NCI-H128 (cell line): ENCODE data around the gene HBM.
"Not testable (repeated sequence)": the region's sequence is repeated elsewhere in the genome, so short reads cannot be mapped to it uniquely, and the experiment has no call there.

Source experiments
- DNase-seq: peaks from one replicate; lab custom pipeline; 2025; ENCODE audit not compliant: unreplicated experiment; lab: John Stamatoyannopoulos, UW

Gene HBM

DNA sequence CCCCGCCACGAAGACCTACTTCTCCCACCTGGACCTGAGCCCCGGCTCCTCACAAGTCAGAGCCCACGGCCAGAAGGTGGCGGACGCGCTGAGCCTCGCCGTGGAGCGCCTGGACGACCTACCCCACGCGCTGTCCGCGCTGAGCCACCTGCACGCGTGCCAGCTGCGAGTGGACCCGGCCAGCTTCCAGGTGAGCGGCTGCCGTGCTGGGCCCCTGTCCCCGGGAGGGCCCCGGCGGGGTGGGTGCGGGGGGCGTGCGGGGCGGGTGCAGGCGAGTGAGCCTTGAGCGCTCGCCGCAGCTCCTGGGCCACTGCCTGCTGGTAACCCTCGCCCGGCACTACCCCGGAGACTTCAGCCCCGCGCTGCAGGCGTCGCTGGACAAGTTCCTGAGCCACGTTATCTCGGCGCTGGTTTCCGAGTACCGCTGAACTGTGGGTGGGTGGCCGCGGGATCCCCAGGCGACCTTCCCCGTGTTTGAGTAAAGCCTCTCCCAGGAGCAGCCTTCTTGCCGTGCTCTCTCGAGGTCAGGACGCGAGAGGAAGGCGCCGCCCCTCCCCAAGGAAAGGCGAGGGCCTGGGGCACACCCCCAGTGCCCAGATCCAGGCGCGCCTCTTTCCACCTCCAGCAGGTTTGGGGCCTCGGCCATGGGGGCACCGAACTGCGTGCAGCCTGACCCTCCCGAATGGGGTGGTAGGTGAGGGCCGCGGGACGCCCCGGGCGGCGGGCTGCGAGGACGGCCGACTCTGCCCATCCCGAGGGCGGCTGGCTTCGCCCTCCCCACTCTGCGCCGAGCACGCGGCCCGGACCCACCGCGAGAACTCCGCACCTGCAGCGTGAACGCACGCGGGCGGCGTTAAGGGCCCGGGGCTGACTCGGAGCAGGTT is 15.1 kb downstream of the HBM start:
- peak; percentile 39 for DNase-seq

DNA sequence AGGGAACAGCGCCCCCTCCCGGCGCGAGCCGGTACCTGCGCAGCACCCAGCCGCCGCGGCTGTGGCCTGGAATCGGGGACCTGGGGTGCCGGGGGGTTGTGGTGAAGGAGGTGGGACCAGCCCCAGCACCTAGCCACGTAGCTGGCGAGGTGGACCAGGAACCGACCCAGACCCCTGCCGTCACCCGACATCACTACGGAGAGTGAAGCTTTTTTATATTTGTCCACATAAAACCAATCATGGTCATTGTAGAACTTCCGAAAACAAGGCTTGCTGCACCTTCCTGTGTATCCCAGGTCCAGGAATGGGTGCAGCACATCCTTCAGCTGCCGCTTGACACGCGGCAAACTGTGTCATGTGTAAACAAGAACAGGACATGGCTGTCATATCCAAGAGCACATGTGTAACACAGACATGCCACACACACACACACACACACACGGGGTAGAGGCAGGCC is 15.8 kb downstream of the HBM start:
- no peak for DNase-seq

- no peak for DNase-seq
These were observed 17.2 kb downstream of the HBM start for GRCh38 chr16:183005-183404.

- DNase-seq, result no peak
These were observed 19.4 kb downstream of the HBM start for GRCh38 chr16:185213-185612.

DNA sequence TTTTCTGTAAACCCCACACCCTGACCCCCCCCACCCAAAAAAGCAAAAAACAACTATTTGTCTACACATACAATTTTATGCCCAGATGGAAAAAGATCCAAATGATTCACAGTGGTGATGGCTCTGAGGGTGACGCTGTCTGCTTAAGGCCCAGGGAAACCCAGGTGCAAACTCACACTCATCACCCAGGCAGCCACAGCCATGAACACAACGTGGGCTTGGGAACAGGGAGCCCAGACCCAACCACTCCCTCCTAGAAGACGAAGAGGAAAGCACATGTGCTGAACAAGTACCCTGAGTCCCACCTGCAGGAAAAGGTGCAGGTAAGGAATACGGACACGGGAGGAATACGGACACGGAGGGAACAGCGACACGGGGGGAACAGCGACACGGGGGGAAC is 19.9 kb downstream of the HBM start:
- no peak for DNase-seq

DNA sequence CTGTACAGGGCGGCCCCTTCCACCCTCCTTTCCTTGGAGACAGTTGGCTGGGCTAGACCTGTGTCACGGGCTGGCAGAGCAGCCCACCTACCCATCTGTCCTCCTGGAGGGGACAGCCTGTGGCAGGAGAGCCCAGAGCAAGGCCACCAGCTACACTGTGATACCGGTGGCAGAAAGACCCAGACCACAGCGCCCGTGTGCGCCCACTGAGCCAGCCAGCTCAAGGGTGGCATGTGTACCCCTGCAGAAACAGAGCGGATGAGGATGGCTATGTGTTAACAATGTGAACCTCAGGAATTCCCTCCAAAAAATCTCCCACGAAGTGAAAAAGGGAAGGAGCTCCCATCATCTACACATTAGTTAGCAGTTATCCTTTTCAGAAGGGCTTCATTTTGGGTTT is 21.6 kb downstream of the HBM start:
- no peak for DNase-seq

- DNase-seq, result no peak
These were observed 22.9 kb downstream of the HBM start for GRCh38 chr16:188674-189073.

GRCh38 chr16:189604-190186 is 23.9 kb downstream of the HBM start:
- no peak for DNase-seq

DNA sequence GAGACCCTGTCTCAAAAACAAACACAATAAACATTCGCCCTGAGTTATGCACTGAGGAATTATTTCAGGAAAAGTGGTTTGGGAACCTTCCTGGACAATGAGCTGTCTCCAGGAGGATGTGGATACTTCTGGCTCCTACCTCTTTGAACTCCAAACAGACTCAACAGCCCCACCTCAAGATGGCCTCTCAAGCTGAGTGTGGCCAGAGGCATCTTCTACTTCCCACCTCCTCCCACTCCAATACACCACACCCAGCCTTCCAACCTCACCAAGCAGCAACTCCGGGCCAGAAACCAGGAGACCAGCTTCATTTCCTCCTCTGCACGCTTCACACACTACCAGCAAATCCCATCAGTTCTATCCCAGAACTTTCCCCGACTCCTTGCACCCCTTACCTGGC is 26.1 kb downstream of the HBM start:
- DNase-seq, result no peak

DNA sequence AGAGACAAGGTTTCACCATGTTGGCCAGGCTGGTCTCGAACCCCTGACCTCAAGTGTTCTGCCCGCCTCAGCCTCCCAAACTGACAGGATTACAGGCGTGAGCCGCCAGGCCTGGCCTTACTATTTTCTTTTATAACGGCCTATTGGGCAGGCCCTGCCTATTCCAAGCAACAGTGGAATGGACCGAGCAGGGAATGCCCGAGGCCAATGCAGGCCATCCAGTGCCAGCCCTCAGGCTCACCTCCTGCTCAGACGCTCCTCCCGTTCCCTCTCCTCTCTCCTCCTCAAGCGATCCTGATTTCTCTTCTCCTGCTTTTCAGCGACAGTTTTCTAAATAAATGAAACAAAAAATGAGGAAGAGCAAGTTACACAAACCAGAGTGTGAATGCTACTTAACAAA is 26.9 kb downstream of the HBM start:
- no peak for DNase-seq

DNA sequence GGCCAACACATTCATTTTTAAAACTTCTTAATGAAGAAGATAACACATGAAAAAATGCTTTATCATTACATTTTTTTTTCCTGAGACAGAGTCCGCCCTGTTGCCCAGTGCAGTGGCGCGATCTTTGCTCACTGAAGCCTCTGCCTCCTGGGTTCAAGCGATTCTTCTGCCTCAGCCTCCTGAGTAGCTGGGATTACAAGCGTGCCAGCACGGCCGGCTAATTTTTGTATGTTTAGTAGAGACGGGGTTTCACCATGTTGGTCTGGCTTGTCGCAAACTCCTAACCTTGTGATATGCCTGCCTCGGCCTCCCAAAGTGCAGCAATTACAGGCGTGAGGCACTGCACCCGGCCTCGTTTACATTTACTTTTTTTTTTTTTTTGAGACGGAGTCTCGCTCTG is 27.7 kb downstream of the HBM start:
- no peak for DNase-seq

DNA sequence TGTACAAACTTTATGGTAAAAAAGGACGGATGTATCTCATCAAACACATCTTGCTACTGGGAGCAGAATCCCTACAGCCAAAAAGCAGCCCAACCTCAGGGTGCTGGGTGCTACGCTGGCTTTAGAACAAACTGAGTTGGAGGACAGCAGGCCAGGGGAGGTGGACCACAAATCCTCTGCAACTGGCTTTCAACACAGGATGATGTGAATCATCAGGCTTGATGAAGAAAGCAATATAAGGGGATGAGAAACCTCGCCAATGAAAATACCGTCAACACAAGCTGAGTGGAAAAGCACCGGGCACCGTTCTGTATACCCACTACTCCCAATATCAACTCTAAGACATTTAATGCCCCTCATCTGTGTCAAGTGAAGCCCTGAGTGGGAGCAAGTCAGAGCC is 28.7 kb downstream of the HBM start:
- DNase-seq, result no peak

DNA sequence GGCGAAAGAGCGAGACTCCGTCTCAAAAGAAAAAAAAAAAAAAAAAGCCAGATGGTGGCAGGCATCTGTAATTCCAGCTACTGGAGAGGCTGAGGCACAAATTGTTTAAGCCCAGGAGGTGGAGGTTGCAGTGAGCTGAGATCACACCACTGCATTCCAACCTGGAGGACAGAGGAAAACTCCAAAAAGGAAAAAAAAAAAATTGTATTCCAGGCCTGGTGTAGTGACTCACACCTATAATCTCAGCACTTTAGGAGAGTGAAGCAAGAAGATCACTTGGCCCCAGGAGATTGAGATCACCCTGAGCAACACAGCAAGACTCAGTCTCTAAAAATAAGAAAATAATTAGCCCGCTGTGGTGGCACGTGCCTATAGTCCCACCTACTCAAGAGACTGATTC is 34.6 kb downstream of the HBM start:
- no peak for DNase-seq

DNA sequence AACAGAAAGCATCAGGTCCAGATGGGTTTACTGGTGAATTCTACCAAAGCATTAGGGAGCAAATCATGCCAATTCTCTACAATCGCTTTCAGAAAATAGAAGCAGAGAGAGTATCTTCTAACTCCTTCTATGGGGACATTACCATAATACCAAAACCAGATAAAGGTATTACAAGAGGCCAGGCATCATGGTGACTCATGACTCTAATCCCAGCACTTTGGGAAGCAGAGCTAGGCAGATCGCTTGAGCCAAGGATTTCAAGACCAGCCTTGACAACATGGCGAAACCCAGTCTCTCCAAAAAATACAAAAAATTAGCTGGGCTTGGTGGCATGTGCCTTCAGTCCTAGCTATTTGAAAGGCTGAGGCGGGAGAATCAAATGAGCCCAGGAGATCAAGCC is 37.5 kb downstream of the HBM start:
- DNase-seq, result no peak

- not testable (repeated sequence) for DNase-seq
These were observed 38.3 kb downstream of the HBM start for GRCh38 chr16:204046-204445.

- not testable (repeated sequence) for DNase-seq
These were observed 43.6 kb downstream of the HBM start for GRCh38 chr16:209359-209758.

DNA sequence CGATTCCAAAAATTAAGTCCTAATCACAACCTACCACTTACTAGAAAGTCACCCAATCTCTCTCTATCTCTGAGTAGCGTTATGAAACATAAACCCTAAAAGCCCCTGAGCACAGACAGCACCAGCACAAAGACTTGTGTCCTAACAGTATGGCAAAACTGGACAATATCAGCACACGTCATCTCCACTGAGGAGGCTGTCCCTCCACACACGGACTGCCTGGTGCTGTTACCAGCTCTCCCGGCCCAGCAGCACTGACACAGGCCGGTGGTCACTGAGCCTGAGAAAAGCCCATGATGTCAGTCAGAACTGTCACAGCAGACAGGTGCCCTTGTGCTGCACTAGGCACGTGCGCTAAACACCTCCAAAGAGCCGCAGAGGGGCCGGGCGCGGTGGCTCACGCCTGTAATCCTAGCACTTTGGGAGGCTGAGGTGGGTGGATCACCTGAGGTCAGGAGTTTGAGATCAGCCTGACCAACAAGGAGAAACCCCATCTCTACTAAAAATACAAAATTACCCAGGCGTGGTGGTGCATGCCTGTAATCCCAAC is 45.9 kb downstream of the HBM start:
- DNase-seq, result not testable (repeated sequence)

DNA sequence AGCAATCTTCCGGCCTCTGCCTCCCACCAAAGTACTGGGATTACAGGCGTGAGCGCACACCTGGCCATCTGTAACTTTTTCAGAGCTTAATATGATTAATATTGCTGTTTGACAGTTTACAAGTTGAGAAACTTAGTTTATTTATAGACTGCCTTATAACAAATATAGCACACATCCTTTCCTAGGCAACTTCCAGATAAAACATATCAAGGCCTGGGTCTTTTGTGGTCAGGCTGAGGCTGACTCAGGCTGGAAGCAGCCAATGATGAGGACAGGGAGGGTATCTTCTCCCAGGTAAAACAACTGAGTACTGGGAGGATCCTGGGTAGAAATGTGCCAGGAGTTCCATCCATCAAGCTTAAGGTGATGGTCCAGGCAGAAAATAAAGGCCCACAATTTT is 47.2 kb downstream of the HBM start:
- no peak for DNase-seq
